ENCODE measurements around the gene NPR1. TPM values are rescaled to one million over a fixed set of nuclear protein-coding genes. Genes with fewer than 3 reads are reported as not detected.

The NPR1 gene
- total RNA-seq, 2 experiments from 2014 or later = not detected

- no peak overlapping the region for H3K27ac ChIP-seq (ENCODE audit: low read depth in 1 of 2, low read length in 2 of 2)
- H3K27me3 Mint-ChIP-seq = peaks cover 5% of the 10 kb centered on the region
- no peaks in the 10 kb centered on the region for H3K36me3 ChIP-seq (ENCODE audit: insufficient read depth, low read length)
- H3K9me3 Mint-ChIP-seq = no peaks in the 10 kb centered on the region
- no peaks in the 10 kb centered on the region for H3K36me3 Mint-ChIP-seq (ENCODE audit: low read depth)
- no peaks in the 10 kb centered on the region for H3K9me3 ChIP-seq (ENCODE audit: control insufficient read depth in 1 of 2, insufficient read depth in 1 of 2, low read length in 2 of 2)
- ATAC-seq (ENCODE audit: poor library complexity) (no peak), DNase-seq (no peak)
- CTCF ChIA-PET = no interaction called here
- H3K4me3 Mint-ChIP-seq = no peak overlapping the region
- H3K4me1 ChIP-seq (ENCODE audit: insufficient read depth, low read length) = no peaks in the 10 kb centered on the region
- H3K4me3 ChIP-seq (ENCODE audit: low read length) = no peak overlapping the region
- intact Hi-C loops (cut with DNase I, micrococcal nuclease) = no loop called here
- no peaks in the 10 kb centered on the region for H3K27me3 ChIP-seq (ENCODE audit: control insufficient read depth in 1 of 2, insufficient read depth in 2 of 2, low read length in 2 of 2)
- no peak overlapping the region for H3K27ac Mint-ChIP-seq
- POLR2A ChIA-PET = no interaction called here
- H3K4me1 Mint-ChIP-seq (ENCODE audit: low read depth) = no peaks in the 10 kb centered on the region
- no peak for TF ChIP-seq CTCF (IDR thresholded peaks at IDR 0.05)
Observed at GRCh38 chr1:153698020-153698922, 19.8 kb downstream of the NPR1 start.

GRCh38 chr1:153698923-153699714 lies 20.6 kb downstream of the NPR1 start:
- no peaks in the 10 kb centered on the region for H3K36me3 Mint-ChIP-seq (ENCODE audit: low read depth)
- TF ChIP-seq CTCF (IDR thresholded peaks at IDR 0.05) = no peak
- intact Hi-C loops (cut with DNase I, micrococcal nuclease) = no loop called here
- H3K36me3 ChIP-seq (ENCODE audit: insufficient read depth, low read length) = no peaks in the 10 kb centered on the region
- H3K27ac ChIP-seq (ENCODE audit: low read depth in 1 of 2, low read length in 2 of 2) = no peak overlapping the region
- no peak overlapping the region for H3K4me3 Mint-ChIP-seq
- ChIA-PET POLR2A (no interaction called here), CTCF (no interaction called here)
- DNase-seq (no peak), ATAC-seq (ENCODE audit: poor library complexity) (no peak)
- no peak overlapping the region for H3K4me3 ChIP-seq (ENCODE audit: low read length)
- H3K4me1 Mint-ChIP-seq (ENCODE audit: low read depth) = no peaks in the 10 kb centered on the region
- no peaks in the 10 kb centered on the region for H3K9me3 Mint-ChIP-seq
- H3K4me1 ChIP-seq (ENCODE audit: insufficient read depth, low read length) = no peaks in the 10 kb centered on the region
- no peaks in the 10 kb centered on the region for H3K9me3 ChIP-seq (ENCODE audit: control insufficient read depth in 1 of 2, insufficient read depth in 1 of 2, low read length in 2 of 2)
- peaks cover 0 to 3% of the 10 kb centered on the region in 2 experiments for H3K27me3 ChIP-seq (ENCODE audit: control insufficient read depth in 1 of 2, insufficient read depth in 2 of 2, low read length in 2 of 2)
- no peak overlapping the region for H3K27ac Mint-ChIP-seq
- H3K27me3 Mint-ChIP-seq = peaks cover 5% of the 10 kb centered on the region

GRCh38 chr1:153699768-153700167 lies 21.3 kb downstream of the NPR1 start:
- Mint-ChIP-seq H3K36me3 (ENCODE audit: low read depth) (no peaks in the 10 kb centered on the region), H3K4me1 (ENCODE audit: low read depth) (no peaks in the 10 kb centered on the region), H3K27ac (no peak overlapping the region), H3K4me3 (no peak overlapping the region), H3K9me3 (no peaks in the 10 kb centered on the region), H3K27me3 (peaks cover 5% of the 10 kb centered on the region)
- DNase-seq = no peak
- ChIA-PET POLR2A (no interaction called here), CTCF (no interaction called here)
- no peak overlapping the region for H3K27ac ChIP-seq (ENCODE audit: low read depth in 1 of 2, low read length in 2 of 2)
- no peak overlapping the region for H3K4me3 ChIP-seq (ENCODE audit: low read length)
- H3K9me3 ChIP-seq (ENCODE audit: control insufficient read depth in 1 of 2, insufficient read depth in 1 of 2, low read length in 2 of 2) = no peaks in the 10 kb centered on the region
- ATAC-seq (ENCODE audit: poor library complexity) = no peak
- intact Hi-C loops (cut with DNase I, micrococcal nuclease) = no loop called here
- peaks cover 0 to 3% of the 10 kb centered on the region in 2 experiments for H3K27me3 ChIP-seq (ENCODE audit: control insufficient read depth in 1 of 2, insufficient read depth in 2 of 2, low read length in 2 of 2)
- no peak for TF ChIP-seq CTCF (IDR thresholded peaks at IDR 0.05)
- H3K36me3 ChIP-seq (ENCODE audit: insufficient read depth, low read length) = no peaks in the 10 kb centered on the region
- no peaks in the 10 kb centered on the region for H3K4me1 ChIP-seq (ENCODE audit: insufficient read depth, low read length)

Measured in CD4-positive, alpha-beta T cell (primary cell).